Activated T-cell treated with anti-CD3 and anti-CD28 coated beads for 24 hours (primary cell): ENCODE results near the gene GRB7.
"Not testable (repeated sequence)": the region's sequence is repeated elsewhere in the genome, so short reads cannot be mapped to it uniquely, and the experiment has no call there.

Source experiments
- DNase-seq: peaks from one replicate; pipeline ENCODE4 v3.0.0-alpha.2; 2020; ENCODE audit warnings: low read depth

Gene GRB7

GRCh38 chr17:39752241-39752881, 14.6 kb downstream of the GRB7 start:
- no peak for DNase-seq

GRCh38 chr17:39753514-39754160, 15.9 kb downstream of the GRB7 start:
- DNase-seq: no peak

GRCh38 chr17:39754161-39754957, 16.6 kb downstream of the GRB7 start:
- peak; percentile 94 for DNase-seq

GRCh38 chr17:39754958-39755553, 17.3 kb downstream of the GRB7 start:
- no peak for DNase-seq

GRCh38 chr17:39755554-39756379, 18.0 kb downstream of the GRB7 start:
- DNase-seq: no peak

GRCh38 chr17:39756380-39757079, 18.8 kb downstream of the GRB7 start:
- no peak for DNase-seq

- no peak for DNase-seq
Observed at GRCh38 chr17:39757176-39757662, 19.5 kb downstream of the GRB7 start.

- peak; percentile 62 for DNase-seq
Observed at GRCh38 chr17:39757931-39758873, 20.5 kb downstream of the GRB7 start.

GRCh38 chr17:39759204-39759603, 21.5 kb downstream of the GRB7 start:
- DNase-seq: no peak

GRCh38 chr17:39761861-39762496, 24.2 kb downstream of the GRB7 start:
- no peak for DNase-seq

GRCh38 chr17:39763051-39763820, 25.5 kb downstream of the GRB7 start:
- no peak for DNase-seq

- DNase-seq: not testable (repeated sequence)
Observed at GRCh38 chr17:39764171-39764570, 26.4 kb downstream of the GRB7 start.

GRCh38 chr17:39765175-39765574, 27.4 kb downstream of the GRB7 start:
- DNase-seq: no peak

- DNase-seq: no peak
Observed at GRCh38 chr17:39765766-39766165, 28.0 kb downstream of the GRB7 start.

GRCh38 chr17:39767147-39767546, 29.4 kb downstream of the GRB7 start:
- DNase-seq: no peak

GRCh38 chr17:39769974-39770587, 32.3 kb downstream of the GRB7 start:
- peak; percentile 63 for DNase-seq

GRCh38 chr17:39772415-39772814, 34.7 kb downstream of the GRB7 start:
- no peak for DNase-seq
